Measurements from ENCODE around the gene GLP2R.

- TF ChIP-seq, protein P1, sequence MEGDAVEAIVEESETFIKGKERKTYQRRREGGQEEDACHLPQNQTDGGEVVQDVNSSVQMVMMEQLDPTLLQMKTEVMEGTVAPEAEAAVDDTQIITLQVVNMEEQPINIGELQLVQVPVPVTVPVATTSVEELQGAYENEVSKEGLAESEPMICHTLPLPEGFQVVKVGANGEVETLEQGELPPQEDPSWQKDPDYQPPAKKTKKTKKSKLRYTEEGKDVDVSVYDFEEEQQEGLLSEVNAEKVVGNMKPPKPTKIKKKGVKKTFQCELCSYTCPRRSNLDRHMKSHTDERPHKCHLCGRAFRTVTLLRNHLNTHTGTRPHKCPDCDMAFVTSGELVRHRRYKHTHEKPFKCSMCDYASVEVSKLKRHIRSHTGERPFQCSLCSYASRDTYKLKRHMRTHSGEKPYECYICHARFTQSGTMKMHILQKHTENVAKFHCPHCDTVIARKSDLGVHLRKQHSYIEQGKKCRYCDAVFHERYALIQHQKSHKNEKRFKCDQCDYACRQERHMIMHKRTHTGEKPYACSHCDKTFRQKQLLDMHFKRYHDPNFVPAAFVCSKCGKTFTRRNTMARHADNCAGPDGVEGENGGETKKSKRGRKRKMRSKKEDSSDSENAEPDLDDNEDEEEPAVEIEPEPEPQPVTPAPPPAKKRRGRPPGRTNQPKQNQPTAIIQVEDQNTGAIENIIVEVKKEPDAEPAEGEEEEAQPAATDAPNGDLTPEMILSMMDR (conservative IDR thresholded peaks at IDR 0.05): no peak
- TF ChIP-seq ZFX (IDR thresholded peaks at IDR 0.05): no peak
Observed at GRCh38 chr17:9833922-9834321, 8.2 kb downstream of the GLP2R start.

All from C4-2B (cell line).